Activated CD8-positive, alpha-beta T cell treated with anti-CD3 and anti-CD28 coated beads for 36 hours (primary cell): Measurements from ENCODE around the gene DHRS12. TPM values are rescaled to one million over a fixed set of nuclear protein-coding genes. Genes with fewer than 3 reads are reported as not detected.

Experiments used
- ATAC-seq: fragments of 200-7000 bp; cut with Tn5 transposase; one replicate; pipeline ENCODE4 v1.10.0; 2021; ENCODE audit warnings: mild to moderate bottlenecking, moderate library complexity
- CTCF ChIA-PET: fragments of 350-600 bp; sonication (Branson Sonifier 250); formaldehyde crosslinking; loops from one replicate; lab custom pipeline; 2021; ENCODE audit warnings: antibody characterized with exemption; lab: Charles Lee
- POLR2A ChIA-PET: fragments of 350-600 bp; sonication (Branson Sonifier 250); formaldehyde crosslinking; loops from one replicate; lab custom pipeline; 2021; ENCODE audit warnings: antibody characterized with exemption; lab: Charles Lee
- DNase-seq: peaks from one replicate; pipeline ENCODE4 v3.0.0-alpha.2; 2020
- H3K27ac Mint-ChIP-seq: one replicate; pipeline ENCODE4 v1.8.0; 2021; ENCODE audit warnings: mild to moderate bottlenecking, mixed read lengths
- H3K27me3 Mint-ChIP-seq: one replicate; pipeline ENCODE4 v1.8.0; 2021; ENCODE audit warnings: mixed read lengths
- H3K36me3 Mint-ChIP-seq: one replicate; pipeline ENCODE4 v1.8.0; 2021; ENCODE audit warnings: low read depth, mixed read lengths
- H3K4me1 Mint-ChIP-seq: one replicate; pipeline ENCODE4 v1.8.0; 2021; ENCODE audit warnings: low read depth, mixed read lengths
- H3K4me3 Mint-ChIP-seq: one replicate; pipeline ENCODE4 v1.8.0; 2021; ENCODE audit warnings: mild to moderate bottlenecking, moderate library complexity, mixed read lengths
- H3K9me3 Mint-ChIP-seq: one replicate; pipeline ENCODE4 v1.8.0; 2021; ENCODE audit warnings: mixed read lengths
- CTCF ChIP-seq: fragments of 200-600 bp; IDR thresholded peaks from one replicate; pipeline ENCODE4 v1.8.0; 2022; ENCODE audit warnings: antibody characterized with exemption, mild to moderate bottlenecking
- intact Hi-C: fragments of 100-400 bp; cut with micrococcal nuclease; formaldehyde crosslinking; loops from one replicate; pipeline ENCODE4 v1.10.0; 2022
- total RNA-seq, 2 experiments: library from RNA; stranded (reverse); gene quantifications; one replicate each; pipeline ENCODE4 v1.2.3, GENCODE V29; 2021

Gene DHRS12
- total RNA-seq, 2 experiments from 2014 or later, result 6.6 to 6.7 TPM

- ChIA-PET CTCF (interaction anchor here (2.8 to 7.6 kb wide), 2 partner anchors 8 to 26 kb away, joined by 16 to 54 read pairs; no protein-coding TSS in a partner anchor), POLR2A (no interaction called here)
- H3K4me3 Mint-ChIP-seq, result no peak overlapping the region
- no peaks in the 10 kb centered on the region for H3K36me3 Mint-ChIP-seq
- H3K9me3 Mint-ChIP-seq, result no peaks in the 10 kb centered on the region
- peaks cover 4% of the 10 kb centered on the region for H3K27me3 Mint-ChIP-seq
- H3K27ac Mint-ChIP-seq, result no peak overlapping the region
- intact Hi-C loops, result no loop called here
- no peak for ATAC-seq
- TF ChIP-seq CTCF, result no peak
- DNase-seq, result no peak
- peaks cover 33% of the 10 kb centered on the region for H3K4me1 Mint-ChIP-seq
Observed at GRCh38 chr13:51840917-51841316, 37.0 kb upstream of the DHRS12 start.

- Mint-ChIP-seq H3K9me3 (no peaks in the 10 kb centered on the region), H3K27me3 (peaks cover 4% of the 10 kb centered on the region), H3K4me3 (no peak overlapping the region), H3K36me3 (no peaks in the 10 kb centered on the region), H3K4me1 (peaks cover 27% of the 10 kb centered on the region), H3K27ac (no peak overlapping the region)
- intact Hi-C loops, result no loop called here
- DNase-seq (no peak), ATAC-seq (no peak)
- ChIA-PET POLR2A (no interaction called here), CTCF (interaction anchor here (2.8 to 3.6 kb wide), 2 partner anchors 12 to 25 kb away, joined by 11 to 19 read pairs; no protein-coding TSS in a partner anchor)
- TF ChIP-seq CTCF, result no peak
Observed at GRCh38 chr13:51839711-51840540, 36.0 kb upstream of the DHRS12 start.

- Mint-ChIP-seq H3K4me3 (no peak overlapping the region), H3K27ac (no peak overlapping the region), H3K27me3 (no peaks in the 10 kb centered on the region), H3K36me3 (no peaks in the 10 kb centered on the region), H3K4me1 (peaks cover 31% of the 10 kb centered on the region), H3K9me3 (no peaks in the 10 kb centered on the region)
- ATAC-seq (peak; percentile 79), DNase-seq (peak; percentile 48)
- intact Hi-C loops, result no loop called here
- ChIA-PET CTCF (interaction anchor here (0.6 to 3.6 kb wide), 7 partner anchors 10 to 542 kb away, joined by 4 to 19 read pairs (median 8); no protein-coding TSS in a partner anchor), POLR2A (no interaction called here)
- TF ChIP-seq CTCF, result no peak
Observed at GRCh38 chr13:51838240-51838846, 34.4 kb upstream of the DHRS12 start.

GRCh38 chr13:51837016-51837415, 33.1 kb upstream of the DHRS12 start:
- no peak for TF ChIP-seq CTCF
- no peaks in the 10 kb centered on the region for H3K36me3 Mint-ChIP-seq
- no peak for DNase-seq
- intact Hi-C loops, result no loop called here
- ATAC-seq, result no peak
- POLR2A ChIA-PET, result interaction anchor here (1.4 kb wide), 1 partner anchor 23 kb away, joined by 3 read pairs; no protein-coding TSS in a partner anchor
- no peaks in the 10 kb centered on the region for H3K9me3 Mint-ChIP-seq
- no peaks in the 10 kb centered on the region for H3K27me3 Mint-ChIP-seq
- H3K27ac Mint-ChIP-seq, result no peak overlapping the region
- CTCF ChIA-PET, result interaction anchor here (1.7 to 3.6 kb wide), 3 partner anchors 12 to 291 kb away, joined by 5 to 19 read pairs (median 17); no protein-coding TSS in a partner anchor
- no peak overlapping the region for H3K4me3 Mint-ChIP-seq
- H3K4me1 Mint-ChIP-seq, result peaks cover 41% of the 10 kb centered on the region
